Duodenal mucosa (tissue), 2 donors: Measurements from ENCODE around the gene CAB39L.

ENCODE experiments used
- H3K27ac ChIP-seq: one replicate; pipeline ENCODE4 v1.7.0; 2013; ENCODE audit warnings: low read depth, low read length
- H3K27me3 ChIP-seq, 2 donors: one replicate each; pipeline ENCODE4 v1.7.0; 2013; ENCODE audit warnings: low read length in 2 of 2, control low read depth in 1 of 2; ENCODE audit not compliant: insufficient read depth in 2 of 2, control insufficient read depth in 1 of 2
- H3K36me3 ChIP-seq, 2 donors: one replicate each; pipeline ENCODE4 v1.7.0; 2013; ENCODE audit warnings: low read length in 2 of 2, control low read depth in 1 of 2; ENCODE audit not compliant: insufficient read depth in 2 of 2, control insufficient read depth in 1 of 2
- H3K4me1 ChIP-seq, 2 donors: one replicate each; pipeline ENCODE4 v1.7.0; 2013; ENCODE audit warnings: low read length in 2 of 2, control low read depth in 1 of 2; ENCODE audit not compliant: insufficient read depth in 2 of 2, control insufficient read depth in 1 of 2
- H3K4me3 ChIP-seq, 2 donors: one replicate each; pipeline ENCODE4 v1.7.0; 2013; ENCODE audit warnings: low read length in 2 of 2, low read depth in 1 of 2
- H3K9ac ChIP-seq, 2 donors: one replicate each; pipeline ENCODE4 v1.7.0; 2013; ENCODE audit warnings: low read length in 2 of 2, low read depth in 1 of 2
- H3K9me3 ChIP-seq, 2 donors: one replicate each; pipeline ENCODE4 v1.7.0; 2013; ENCODE audit warnings: low read length in 2 of 2, control low read depth in 1 of 2; ENCODE audit not compliant: control insufficient read depth in 1 of 2

CAB39L gene

GRCh38 chr13:49319551-49319950 lies 124.3 kb downstream of the CAB39L start:
- H3K4me1 ChIP-seq = peaks cover 0 to under 1% of the 10 kb centered on the region in 2 donors
- no peak overlapping the region for H3K9ac ChIP-seq
- H3K27me3 ChIP-seq = no peaks in the 10 kb centered on the region
- H3K27ac ChIP-seq = no peak overlapping the region
- H3K4me3 ChIP-seq = no peak overlapping the region
- H3K9me3 ChIP-seq = no peaks in the 10 kb centered on the region
- no peaks in the 10 kb centered on the region for H3K36me3 ChIP-seq

GRCh38 chr13:49315756-49316482 lies 127.9 kb downstream of the CAB39L start:
- Histone ChIP-seq H3K27me3 (no peaks in the 10 kb centered on the region), H3K4me1 (peaks cover 7 to 8% of the 10 kb centered on the region in 2 donors), H3K27ac (no peak overlapping the region), H3K4me3 (no peak overlapping the region), H3K9ac (no peak overlapping the region), H3K36me3 (no peaks in the 10 kb centered on the region), H3K9me3 (no peaks in the 10 kb centered on the region)

DNA sequence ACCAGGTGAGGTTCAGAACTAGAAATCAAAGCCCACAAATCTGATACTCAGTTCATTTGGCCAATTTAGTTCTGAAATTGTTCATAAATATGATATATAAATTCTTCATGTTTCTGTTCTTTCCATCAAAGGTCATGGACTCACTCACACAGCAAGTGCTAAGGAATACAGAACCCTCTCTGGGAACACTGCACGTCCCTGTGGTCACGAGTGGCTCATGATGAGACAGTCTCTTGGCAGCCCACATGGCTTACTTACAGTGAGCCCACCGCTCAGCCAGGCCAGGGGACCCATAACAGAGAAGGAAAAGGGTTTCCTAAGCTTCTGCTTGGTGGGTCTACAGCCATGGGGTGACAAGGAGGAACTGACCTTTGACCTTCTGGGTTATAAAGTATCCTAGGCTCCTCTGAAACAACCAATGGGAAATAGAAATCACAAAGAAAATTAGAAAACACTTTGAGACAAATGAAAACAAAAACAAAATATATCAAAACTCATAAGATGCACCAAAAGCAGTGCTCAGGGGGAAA lies 128.8 kb downstream of the CAB39L start:
- H3K9me3 ChIP-seq = no peaks in the 10 kb centered on the region
- H3K4me1 ChIP-seq = peaks cover 7 to 8% of the 10 kb centered on the region in 2 donors
- no peak overlapping the region for H3K27ac ChIP-seq
- H3K9ac ChIP-seq = no peak overlapping the region
- no peaks in the 10 kb centered on the region for H3K27me3 ChIP-seq
- peaks cover 0 to 2% of the 10 kb centered on the region in 2 donors for H3K36me3 ChIP-seq
- no peak overlapping the region for H3K4me3 ChIP-seq

GRCh38 chr13:49314344-49314882 lies 129.5 kb downstream of the CAB39L start:
- Histone ChIP-seq H3K27ac (peak overlapping the region; percentile 30), H3K9me3 (no peaks in the 10 kb centered on the region), H3K36me3 (peaks cover 0 to 3% of the 10 kb centered on the region in 2 donors), H3K27me3 (no peaks in the 10 kb centered on the region), H3K4me3 (peak overlapping the region; percentile 18 to 24), H3K4me1 (peaks cover 7 to 8% of the 10 kb centered on the region in 2 donors), H3K9ac (no peak overlapping the region)

- H3K9ac ChIP-seq = no peak overlapping the region
- H3K4me3 ChIP-seq = no peak overlapping the region
- H3K27me3 ChIP-seq = no peaks in the 10 kb centered on the region
- H3K36me3 ChIP-seq = peaks cover 0 to 3% of the 10 kb centered on the region in 2 donors
- peaks cover 18 to 25% of the 10 kb centered on the region in 2 donors for H3K4me1 ChIP-seq
- no peaks in the 10 kb centered on the region for H3K9me3 ChIP-seq
- H3K27ac ChIP-seq = no peak overlapping the region
Observed at GRCh38 chr13:49311816-49312215, 132.0 kb downstream of the CAB39L start.

DNA sequence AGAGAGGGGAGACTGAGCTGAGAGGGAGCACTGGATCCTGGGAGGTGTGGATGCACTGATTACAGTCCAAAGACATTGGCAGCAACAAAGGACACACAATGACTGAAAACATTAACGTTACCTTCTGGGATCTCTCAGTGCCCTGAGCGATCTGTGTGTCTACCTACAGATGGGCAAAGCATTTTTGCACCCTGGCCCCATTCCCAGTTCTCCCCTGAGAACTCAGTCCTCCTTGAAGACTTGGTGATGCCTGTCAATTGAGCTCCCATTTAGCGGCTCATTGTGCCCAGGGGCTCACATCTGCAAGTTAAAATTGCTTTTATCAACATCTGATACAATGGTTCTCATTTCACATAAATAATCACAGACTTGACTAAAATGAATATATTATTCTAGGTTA lies 133.6 kb downstream of the CAB39L start:
- H3K4me3 ChIP-seq = no peak overlapping the region
- no peaks in the 10 kb centered on the region for H3K27me3 ChIP-seq
- no peak overlapping the region for H3K27ac ChIP-seq
- H3K9ac ChIP-seq = no peak overlapping the region
- peaks cover 18 to 25% of the 10 kb centered on the region in 2 donors for H3K4me1 ChIP-seq
- peaks cover 0 to 3% of the 10 kb centered on the region in 2 donors for H3K36me3 ChIP-seq
- H3K9me3 ChIP-seq = no peaks in the 10 kb centered on the region

- Histone ChIP-seq H3K36me3 (peaks cover 0 to 3% of the 10 kb centered on the region in 2 donors), H3K9me3 (no peaks in the 10 kb centered on the region), H3K4me1 (peaks cover 15 to 18% of the 10 kb centered on the region in 2 donors), H3K27ac (peak overlapping the region; percentile 53), H3K9ac (no peak overlapping the region), H3K4me3 (no peak overlapping the region), H3K27me3 (no peaks in the 10 kb centered on the region)
Observed at GRCh38 chr13:49308921-49309408, 134.9 kb downstream of the CAB39L start.

- no peak overlapping the region for H3K4me3 ChIP-seq
- no peaks in the 10 kb centered on the region for H3K9me3 ChIP-seq
- no peaks in the 10 kb centered on the region for H3K27me3 ChIP-seq
- H3K27ac ChIP-seq = peak overlapping the region; percentile 53
- peaks cover 0 to 3% of the 10 kb centered on the region in 2 donors for H3K36me3 ChIP-seq
- H3K4me1 ChIP-seq = peaks cover 18% of the 10 kb centered on the region in 2 donors
- no peak overlapping the region for H3K9ac ChIP-seq
Observed at GRCh38 chr13:49308097-49308875, 135.6 kb downstream of the CAB39L start.

DNA sequence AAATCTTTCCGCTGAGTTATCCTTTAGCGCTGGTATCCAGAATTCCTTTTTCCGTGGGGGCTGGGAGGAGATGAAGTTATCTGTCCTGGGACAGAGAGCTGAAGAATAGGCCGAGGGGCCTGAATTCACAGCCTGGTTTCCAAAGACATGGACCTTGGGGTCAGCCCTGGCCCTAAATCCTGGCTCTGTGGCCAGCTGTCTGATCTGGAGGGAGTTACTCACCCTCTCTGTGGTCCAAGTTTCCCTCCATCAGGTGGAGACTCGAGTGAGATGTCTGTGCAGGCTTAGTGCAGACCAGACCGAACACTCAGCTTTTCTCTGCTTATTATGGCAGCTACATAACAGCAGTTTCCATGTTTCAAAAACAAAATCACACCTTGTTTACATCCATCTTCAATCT lies 136.5 kb downstream of the CAB39L start:
- H3K27ac ChIP-seq = no peak overlapping the region
- peaks cover 18% of the 10 kb centered on the region in 2 donors for H3K4me1 ChIP-seq
- no peak overlapping the region for H3K9ac ChIP-seq

More for the DNA sequence above, 136.5 kb downstream of the CAB39L start:
- no peaks in the 10 kb centered on the region for H3K27me3 ChIP-seq
- no peaks in the 10 kb centered on the region for H3K9me3 ChIP-seq
- H3K4me3 ChIP-seq = no peak overlapping the region
- peaks cover 0 to 3% of the 10 kb centered on the region in 2 donors for H3K36me3 ChIP-seq
